Gastrocnemius medialis (tissue), 4 donors: ENCODE results near the gene ZNF333. TPM values are rescaled to one million over a fixed set of nuclear protein-coding genes. Genes with fewer than 3 reads are reported as not detected.

Experiments used
- ATAC-seq, 2 donors: fragments of 150-250 bp; one replicate each; pipeline ENCODE4 v1.9.1; 2016
- DNase-seq, 2 donors: peaks; one replicate each; pipeline ENCODE4 v3.0.0-alpha.2; 2019
- H3K27ac ChIP-seq, 4 donors: fragments of 200-600 bp; sonication (generic); 1 replicate in 1 of 4; 2 replicates in 3 of 4; pipeline ENCODE4 v1.5.1; 2016 to 2018; ENCODE audit warnings: mild to moderate bottlenecking in 2 of 4, moderate library complexity in 1 of 4
- H3K27me3 ChIP-seq, 3 donors: fragments of 200-600 bp; sonication (generic) in 2 of 3; 1 replicate in 1 of 3; 2 replicates in 2 of 3; pipeline versions ENCODE4 v1.5.1 to v1.6.0; 2016 to 2019; ENCODE audit warnings: mild to moderate bottlenecking in 1 of 3, moderate library complexity in 1 of 3
- H3K36me3 ChIP-seq, 2 donors: fragments of 200-600 bp; sonication (generic) in 1 of 2; one replicate each; pipeline ENCODE4 v1.5.1; 2017 to 2018
- H3K4me1 ChIP-seq, 2 donors: fragments of 200-600 bp; sonication (generic) in 1 of 2; one replicate each; pipeline ENCODE4 v1.5.1; 2016 to 2017; ENCODE audit warnings: mild to moderate bottlenecking in 2 of 2
- H3K4me3 ChIP-seq, 4 donors: fragments of 200-600 bp; sonication (generic) in 3 of 4; 1 replicate in 1 of 4; 2 replicates in 3 of 4; pipeline ENCODE4 v1.5.1; 2016 to 2019; ENCODE audit warnings: mild to moderate bottlenecking in 2 of 4
- H3K9me3 ChIP-seq, 3 donors: fragments of 200-600 bp; sonication (generic) in 2 of 3; 1 replicate in 1 of 3; 2 replicates in 2 of 3; pipeline ENCODE4 v1.5.1; 2016 to 2019
- CTCF ChIP-seq, 5 experiments: fragments of 450-650 bp in 3 of 5; fragments of 200-600 bp in 2 of 5; sonication (generic) in 2 of 5; IDR thresholded peaks in 4 of 5; conservative IDR thresholded peaks in 1 of 5; 1 replicate in 4 of 5; 2 replicates in 1 of 5; pipeline ENCODE4 v1.5.1; 2016 to 2019; ENCODE audit warnings: antibody characterized with exemption in 5 of 5, mild to moderate bottlenecking in 3 of 5, moderate library complexity in 3 of 5
- POLR2A ChIP-seq, 2 donors: fragments of 450-650 bp; IDR thresholded peaks; one replicate each; pipeline ENCODE4 v1.6.1; 2017; ENCODE audit warnings: antibody characterized with exemption in 2 of 2, mild to moderate bottlenecking in 2 of 2, moderate library complexity in 2 of 2
- in situ Hi-C, 4 donors: fragments of 200-750 bp; cut with MboI; loops; one replicate each; pipeline versions ENCODE4 v1.15.0 to v1.8.0; 2017; ENCODE audit warnings: low sequenced_read_pairs in 4 of 4
- intact Hi-C: fragments of 100-400 bp; cut with DNase I; formaldehyde crosslinking; loops from one replicate; pipeline ENCODE4 v1.15.1; 2023; ENCODE audit warnings: low total_unique reads
- total RNA-seq, 4 donors: library from RNA; depleted of rRNA; stranded (reverse); fragments of >200 nt; gene quantifications; one replicate each; pipeline versions ENCODE4 v1.1.0 to v1.2.3, GENCODE V29; 2016

Gene ZNF333
- total RNA-seq, 4 donors from 2014 or later: 4.6 to 12.7 (median 10.3) TPM

- Histone ChIP-seq H3K27ac (no peak overlapping the region), H3K9me3 (peaks cover 0 to 9% (median 4%) of the 10 kb centered on the region in 3 donors), H3K4me3 (no peak overlapping the region), H3K4me1 (no peaks in the 10 kb centered on the region), H3K36me3 (peaks cover 0 to 7% of the 10 kb centered on the region in 2 donors), H3K27me3 (no peaks in the 10 kb centered on the region)
- intact Hi-C loops: no loop called here
- DNase-seq (no peak), ATAC-seq (no peak)
- in situ Hi-C loops: no loop called here
- TF ChIP-seq CTCF (IDR thresholded peaks at IDR 0.05 in 4 of 5, conservative IDR thresholded peaks at IDR 0.05 in 1 of 5): no peak
Measured at GRCh38 chr19:14728595-14728994, 38.7 kb downstream of the ZNF333 start.

GRCh38 chr19:14731200-14731599 is 41.4 kb downstream of the ZNF333 start:
- Histone ChIP-seq H3K36me3 (no peaks in the 10 kb centered on the region), H3K27ac (no peak overlapping the region), H3K9me3 (peaks cover 0 to 4% (median 3%) of the 10 kb centered on the region in 3 donors), H3K27me3 (no peaks in the 10 kb centered on the region), H3K4me3 (no peak overlapping the region), H3K4me1 (no peaks in the 10 kb centered on the region)
- ATAC-seq: no peak
- in situ Hi-C loops: no loop called here
- intact Hi-C loops: no loop called here
- no peak for DNase-seq
- TF ChIP-seq CTCF (IDR thresholded peaks at IDR 0.05 in 4 of 5, conservative IDR thresholded peaks at IDR 0.05 in 1 of 5) (no peak), POLR2A (IDR thresholded peaks at IDR 0.05) (no peak)

GRCh38 chr19:14732510-14732909 is 42.7 kb downstream of the ZNF333 start:
- H3K9me3 ChIP-seq: peaks cover 0 to 3% (median 0%) of the 10 kb centered on the region in 3 donors
- no peaks in the 10 kb centered on the region for H3K4me1 ChIP-seq
- intact Hi-C loops (no loop called here), in situ Hi-C loops (no loop called here)
- H3K4me3 ChIP-seq: no peak overlapping the region
- ATAC-seq: no peak
- no peaks in the 10 kb centered on the region for H3K36me3 ChIP-seq
- no peaks in the 10 kb centered on the region for H3K27me3 ChIP-seq
- no peak for TF ChIP-seq POLR2A (IDR thresholded peaks at IDR 0.05)
- no peak for TF ChIP-seq CTCF (IDR thresholded peaks at IDR 0.05 in 4 of 5, conservative IDR thresholded peaks at IDR 0.05 in 1 of 5)
- H3K27ac ChIP-seq: no peak overlapping the region
- no peak for DNase-seq

- H3K9me3 ChIP-seq: peaks cover 0 to 3% (median 0%) of the 10 kb centered on the region in 3 donors
- no peak for ATAC-seq
- H3K27ac ChIP-seq: no peak overlapping the region
Measured at GRCh38 chr19:14733574-14733973, 43.7 kb downstream of the ZNF333 start.

More at GRCh38 chr19:14733574-14733973, 43.7 kb downstream of the ZNF333 start:
- no peaks in the 10 kb centered on the region for H3K36me3 ChIP-seq
- no peak for TF ChIP-seq CTCF (IDR thresholded peaks at IDR 0.05 in 4 of 5, conservative IDR thresholded peaks at IDR 0.05 in 1 of 5)
- no peak for TF ChIP-seq POLR2A (IDR thresholded peaks at IDR 0.05)
- DNase-seq: no peak
- H3K4me3 ChIP-seq: no peak overlapping the region
- no peaks in the 10 kb centered on the region for H3K4me1 ChIP-seq
- intact Hi-C loops (no loop called here), in situ Hi-C loops (no loop called here)
- no peaks in the 10 kb centered on the region for H3K27me3 ChIP-seq
